Measurements from ENCODE around the gene ICE1. TPM values are rescaled to one million over a fixed set of nuclear protein-coding genes. Genes with fewer than 3 reads are reported as not detected.

The ICE1 gene
- total RNA-seq, 2 donors from 2014 or later = 19.2 to 20.1 TPM

GRCh38 chr5:5436203-5436760 is 13.8 kb downstream of the ICE1 start:
- Histone ChIP-seq H3K4me3 (no peak overlapping the region), H3K27me3 (no peaks in the 10 kb centered on the region), H3K9me3 (no peaks in the 10 kb centered on the region), H3K9ac (ENCODE audit: low read depth in 2 of 2, low read length in 2 of 2) (no peak overlapping the region), H3K4me1 (no peaks in the 10 kb centered on the region), H3K27ac (no peak overlapping the region), H3K36me3 (no peaks in the 10 kb centered on the region)
- intact Hi-C loops (cut with DNase I) = no loop called here
- DNase-seq = no peak
- TF ChIP-seq, protein P1, sequence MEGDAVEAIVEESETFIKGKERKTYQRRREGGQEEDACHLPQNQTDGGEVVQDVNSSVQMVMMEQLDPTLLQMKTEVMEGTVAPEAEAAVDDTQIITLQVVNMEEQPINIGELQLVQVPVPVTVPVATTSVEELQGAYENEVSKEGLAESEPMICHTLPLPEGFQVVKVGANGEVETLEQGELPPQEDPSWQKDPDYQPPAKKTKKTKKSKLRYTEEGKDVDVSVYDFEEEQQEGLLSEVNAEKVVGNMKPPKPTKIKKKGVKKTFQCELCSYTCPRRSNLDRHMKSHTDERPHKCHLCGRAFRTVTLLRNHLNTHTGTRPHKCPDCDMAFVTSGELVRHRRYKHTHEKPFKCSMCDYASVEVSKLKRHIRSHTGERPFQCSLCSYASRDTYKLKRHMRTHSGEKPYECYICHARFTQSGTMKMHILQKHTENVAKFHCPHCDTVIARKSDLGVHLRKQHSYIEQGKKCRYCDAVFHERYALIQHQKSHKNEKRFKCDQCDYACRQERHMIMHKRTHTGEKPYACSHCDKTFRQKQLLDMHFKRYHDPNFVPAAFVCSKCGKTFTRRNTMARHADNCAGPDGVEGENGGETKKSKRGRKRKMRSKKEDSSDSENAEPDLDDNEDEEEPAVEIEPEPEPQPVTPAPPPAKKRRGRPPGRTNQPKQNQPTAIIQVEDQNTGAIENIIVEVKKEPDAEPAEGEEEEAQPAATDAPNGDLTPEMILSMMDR (IDR thresholded peaks at IDR 0.05) = no peak

GRCh38 chr5:5437227-5438172 is 15.0 kb downstream of the ICE1 start:
- H3K27me3 ChIP-seq = no peaks in the 10 kb centered on the region
- no peaks in the 10 kb centered on the region for H3K4me1 ChIP-seq
- H3K36me3 ChIP-seq = no peaks in the 10 kb centered on the region
- no peak overlapping the region for H3K4me3 ChIP-seq
- intact Hi-C loops (cut with DNase I) = no loop called here
- H3K9ac ChIP-seq (ENCODE audit: low read depth in 2 of 2, low read length in 2 of 2) = no peak overlapping the region
- TF ChIP-seq, protein P1 (IDR thresholded peaks at IDR 0.05) = no peak
- H3K9me3 ChIP-seq = no peaks in the 10 kb centered on the region
- no peak overlapping the region for H3K27ac ChIP-seq
- no peak for DNase-seq

- Histone ChIP-seq H3K9me3 (no peaks in the 10 kb centered on the region), H3K27ac (no peak overlapping the region), H3K4me3 (no peak overlapping the region), H3K27me3 (no peaks in the 10 kb centered on the region), H3K9ac (ENCODE audit: low read depth in 2 of 2, low read length in 2 of 2) (no peak overlapping the region), H3K4me1 (no peaks in the 10 kb centered on the region), H3K36me3 (no peaks in the 10 kb centered on the region)
- intact Hi-C loops (cut with DNase I) = no loop called here
- DNase-seq = no peak
- TF ChIP-seq, protein P1 (IDR thresholded peaks at IDR 0.05) = no peak
These were observed 29.4 kb downstream of the ICE1 start for GRCh38 chr5:5451863-5452262.

DNA sequence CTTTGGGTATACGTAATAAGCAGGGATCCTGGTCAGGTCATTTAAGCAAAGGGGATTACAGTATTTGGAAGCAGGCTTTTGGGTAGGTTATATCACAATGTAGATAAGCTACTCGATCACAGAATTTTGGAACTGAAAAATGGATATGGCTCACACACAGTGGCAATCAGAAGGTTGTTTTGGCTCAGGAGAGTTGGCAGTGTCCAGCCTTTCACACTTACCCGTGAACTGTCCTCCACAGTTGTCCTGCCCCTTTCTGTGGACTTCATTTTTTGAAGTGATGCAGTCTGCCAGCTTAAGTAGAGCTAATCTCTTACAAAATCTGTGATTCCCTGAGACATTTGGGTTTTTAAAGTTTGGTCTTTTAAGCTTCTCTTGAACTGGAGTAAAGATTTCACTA is 30.7 kb downstream of the ICE1 start:
- peaks cover 8% of the 10 kb centered on the region for H3K36me3 ChIP-seq

DNA sequence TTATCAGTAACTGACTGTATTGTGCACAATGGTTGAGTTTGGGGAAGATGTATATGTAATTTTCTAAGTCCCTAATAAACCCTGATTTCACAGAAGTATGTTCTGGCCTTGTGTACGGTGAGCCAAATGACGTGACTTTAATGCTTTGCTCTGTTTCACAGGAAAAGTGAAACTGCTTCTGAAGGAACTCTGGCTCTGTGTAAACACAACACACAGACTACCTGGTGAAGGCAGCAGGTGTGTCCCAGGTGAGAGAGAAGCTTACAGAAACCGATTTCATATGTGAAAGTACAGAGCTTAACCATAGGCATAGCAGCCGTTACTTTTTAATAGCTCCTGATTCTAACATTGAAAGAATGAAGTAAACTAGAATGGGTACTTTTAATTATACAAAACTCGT is 31.9 kb downstream of the ICE1 start:
- Histone ChIP-seq H3K9me3 (no peaks in the 10 kb centered on the region), H3K9ac (ENCODE audit: low read depth in 2 of 2, low read length in 2 of 2) (no peak overlapping the region), H3K36me3 (peaks cover 8% of the 10 kb centered on the region), H3K27me3 (no peaks in the 10 kb centered on the region), H3K4me1 (no peaks in the 10 kb centered on the region), H3K27ac (no peak overlapping the region), H3K4me3 (no peak overlapping the region)
- intact Hi-C loops (cut with DNase I) = no loop called here
- DNase-seq = no peak
- TF ChIP-seq, protein P1 (IDR thresholded peaks at IDR 0.05) = no peak

More for the DNA sequence above, 30.7 kb downstream of the ICE1 start:
- no peaks in the 10 kb centered on the region for H3K9me3 ChIP-seq
- no peak overlapping the region for H3K4me3 ChIP-seq
- H3K27ac ChIP-seq = no peak overlapping the region
- H3K27me3 ChIP-seq = no peaks in the 10 kb centered on the region
- intact Hi-C loops (cut with DNase I) = no loop called here
- H3K4me1 ChIP-seq = no peaks in the 10 kb centered on the region
- TF ChIP-seq, protein P1 (IDR thresholded peaks at IDR 0.05) = no peak
- no peak overlapping the region for H3K9ac ChIP-seq (ENCODE audit: low read depth in 2 of 2, low read length in 2 of 2)
- DNase-seq = no peak
